OCI-LY1 (cell line): ENCODE data around the gene LYPD6.

Experiments used
- CTCF ChIP-seq: fragments of 200-600 bp; sonication (generic), shearing (Covaris generic); IDR thresholded peaks from 2 replicates; pipeline ENCODE4 v1.5.1; 2017; ENCODE audit warnings: mild to moderate bottlenecking, antibody characterized with exemption, low read length, moderate library complexity, mixed read lengths
- EZH2 ChIP-seq: fragments of 200-600 bp; sonication (generic), shearing (Covaris generic); IDR thresholded peaks from 2 replicates; pipeline ENCODE4 v1.8.0; 2017; ENCODE audit warnings: borderline replicate concordance, mixed run types, mild to moderate bottlenecking, antibody characterized with exemption, low read length, moderate library complexity, mixed read lengths

DNA sequence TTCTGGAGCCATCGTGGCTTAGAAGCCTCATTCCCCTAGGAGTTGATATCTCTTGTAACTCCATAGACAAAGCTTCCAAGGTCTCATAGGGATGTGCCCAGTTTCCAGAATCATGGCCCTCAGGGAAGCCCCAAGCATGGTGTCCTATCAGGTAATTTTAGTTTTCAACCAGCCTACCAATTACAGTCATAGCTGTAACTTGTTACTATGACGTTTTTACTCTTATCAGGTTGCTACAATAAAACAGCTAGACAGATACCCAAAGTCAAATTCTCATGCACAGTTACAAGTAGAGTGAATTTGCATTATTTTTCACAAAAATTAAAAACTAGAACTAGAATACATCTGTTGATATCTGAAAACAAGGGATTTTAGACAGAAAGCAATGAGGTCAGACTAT lies 8.9 kb downstream of the LYPD6 start:
- no peak for TF ChIP-seq CTCF
- TF ChIP-seq EZH2: no peak
